GM21360 (cell line): Measurements from ENCODE around the gene RALGAPA1.
"Not testable (repeated sequence)": the region's sequence is repeated elsewhere in the genome, so short reads cannot be mapped to it uniquely, and the experiment has no call there.

Experiments
- ATAC-seq: cut with Tn5 transposase; IDR thresholded peaks from one replicate; pipeline ENCODE4 v1.9.1; 2021; ENCODE audit warnings: mild to moderate bottlenecking, moderate library complexity; ENCODE audit not compliant: unreplicated experiment

Gene RALGAPA1

DNA sequence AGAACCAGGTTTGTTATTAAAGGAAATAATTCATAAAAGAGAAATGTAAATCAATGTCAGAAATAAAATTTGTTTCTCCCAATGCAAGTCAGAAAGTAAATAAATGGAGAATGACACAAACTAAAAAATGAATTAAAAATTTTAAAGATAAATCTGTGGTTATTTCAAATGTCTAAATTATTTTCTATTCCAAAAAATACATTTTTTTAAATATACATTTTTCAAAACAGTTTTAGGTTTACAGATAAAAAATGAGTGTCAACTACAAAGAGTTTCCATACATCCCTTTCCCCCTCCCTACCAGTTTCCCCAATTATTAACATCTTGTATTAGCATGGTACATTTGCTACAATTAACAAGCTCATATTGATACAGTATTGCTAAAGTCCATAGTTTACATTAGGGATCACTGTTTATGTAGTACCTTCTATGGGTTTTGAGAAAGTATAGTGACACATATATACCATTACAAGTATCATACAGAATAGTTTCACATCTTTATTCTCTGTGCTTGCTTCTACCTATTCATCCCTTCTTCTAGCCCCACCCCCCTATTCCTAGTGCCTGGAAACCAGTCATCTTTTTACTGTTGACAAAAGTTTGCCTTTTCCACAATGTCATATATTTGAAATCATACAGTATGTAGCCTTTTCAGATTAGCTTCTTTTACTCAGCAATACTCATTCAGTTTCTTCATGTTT is 104.2 kb downstream of the RALGAPA1 start:
- ATAC-seq: no peak

- no peak for ATAC-seq
Observed at GRCh38 chr14:35701531-35701930, 107.6 kb downstream of the RALGAPA1 start.

GRCh38 chr14:35699791-35700444 is 109.2 kb downstream of the RALGAPA1 start:
- no peak for ATAC-seq

DNA sequence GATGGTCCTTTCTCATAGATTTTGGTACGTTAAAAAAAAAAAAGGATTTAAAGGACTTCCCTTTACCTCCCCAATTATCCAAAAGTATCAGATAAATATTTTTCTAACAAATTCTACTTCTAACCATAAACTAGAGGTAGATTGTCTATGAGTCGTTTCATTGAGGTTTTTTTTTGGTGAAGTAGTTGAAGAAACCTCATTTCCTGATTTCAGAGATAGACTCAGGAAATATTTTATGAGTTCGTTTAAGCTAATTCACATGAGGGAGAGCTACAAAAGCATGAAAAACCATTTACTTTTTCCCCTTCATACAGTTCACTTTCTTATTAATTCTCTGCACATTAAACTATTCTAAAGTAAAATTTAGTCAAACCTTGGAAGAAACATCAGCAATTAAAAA is 112.5 kb downstream of the RALGAPA1 start:
- ATAC-seq: no peak

- ATAC-seq: no peak
Observed at GRCh38 chr14:35696119-35696518, 113.0 kb downstream of the RALGAPA1 start.

GRCh38 chr14:35695647-35696046 is 113.4 kb downstream of the RALGAPA1 start:
- ATAC-seq: no peak

DNA sequence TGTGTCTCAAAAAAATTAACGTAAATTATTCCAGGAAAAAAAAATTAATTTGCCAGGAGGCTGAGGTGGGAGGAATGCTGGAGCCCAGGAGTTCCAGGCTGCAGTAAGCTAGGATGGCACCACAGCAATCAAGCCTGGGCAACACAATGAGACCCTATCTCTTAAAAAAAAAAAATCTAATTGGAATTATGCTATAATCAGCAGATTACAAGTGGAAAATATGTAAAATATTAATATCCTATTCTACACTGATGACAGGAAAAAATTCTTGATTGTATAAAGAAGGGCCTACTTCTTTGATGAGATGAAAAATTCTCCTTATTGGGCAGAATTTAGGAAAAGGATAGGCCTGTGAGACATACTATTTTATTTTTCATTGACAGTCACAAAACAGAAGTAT is 114.0 kb downstream of the RALGAPA1 start:
- no peak for ATAC-seq

DNA sequence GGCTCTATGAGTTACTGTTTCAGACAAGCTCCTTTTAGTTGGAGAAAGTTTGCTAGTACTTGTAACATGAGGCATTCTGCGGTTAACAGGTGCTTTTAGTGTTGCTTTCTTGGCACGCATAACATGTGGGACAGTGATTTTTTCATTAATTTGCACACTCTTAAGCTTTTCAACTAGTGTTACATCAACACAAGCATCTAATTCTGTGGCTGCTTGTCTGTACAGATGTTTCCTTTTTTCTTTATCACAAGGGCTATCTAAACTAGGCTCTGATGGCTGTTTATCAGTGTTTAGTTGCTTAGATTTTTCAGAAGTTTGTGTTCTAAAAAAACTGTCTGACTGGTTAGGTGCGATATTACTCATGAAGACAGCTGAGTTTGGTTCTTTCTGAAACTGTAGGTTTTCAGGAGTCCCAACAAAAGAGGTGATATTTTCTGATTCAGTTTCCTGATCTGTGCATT is 120.1 kb downstream of the RALGAPA1 start:
- no peak for ATAC-seq

DNA sequence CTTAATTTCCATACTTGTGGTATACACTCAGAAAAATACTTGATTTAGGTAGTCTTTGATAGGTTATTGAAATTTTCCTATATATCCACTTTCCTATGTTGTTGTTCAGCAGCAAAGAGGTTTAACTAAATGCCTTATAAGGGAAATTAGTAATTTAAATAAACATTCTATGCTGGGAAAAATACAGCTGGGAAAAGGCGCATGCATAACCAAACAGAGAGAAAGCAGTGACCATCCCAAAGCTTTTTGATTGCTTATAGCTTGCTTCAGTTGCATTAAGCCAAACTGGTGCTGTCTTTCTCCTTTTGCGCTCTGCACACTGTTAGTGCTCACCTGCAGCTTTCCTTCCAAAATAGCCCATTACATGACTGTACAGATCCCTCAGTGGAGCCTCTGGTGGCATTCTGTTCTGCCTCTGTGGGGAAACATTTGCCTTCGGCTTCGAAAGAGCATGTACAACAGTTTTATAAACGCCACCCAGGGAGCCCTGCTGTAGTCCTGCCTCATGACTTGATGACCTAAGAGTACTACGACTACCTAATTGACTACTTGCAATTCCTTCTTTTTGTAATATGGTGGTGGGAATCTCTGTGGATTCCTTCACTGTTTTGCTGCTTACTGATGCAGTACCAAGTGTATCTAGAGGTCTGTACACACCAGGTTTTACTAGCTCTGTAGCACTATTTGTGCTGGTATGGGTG is 120.8 kb downstream of the RALGAPA1 start:
- ATAC-seq: no peak

DNA sequence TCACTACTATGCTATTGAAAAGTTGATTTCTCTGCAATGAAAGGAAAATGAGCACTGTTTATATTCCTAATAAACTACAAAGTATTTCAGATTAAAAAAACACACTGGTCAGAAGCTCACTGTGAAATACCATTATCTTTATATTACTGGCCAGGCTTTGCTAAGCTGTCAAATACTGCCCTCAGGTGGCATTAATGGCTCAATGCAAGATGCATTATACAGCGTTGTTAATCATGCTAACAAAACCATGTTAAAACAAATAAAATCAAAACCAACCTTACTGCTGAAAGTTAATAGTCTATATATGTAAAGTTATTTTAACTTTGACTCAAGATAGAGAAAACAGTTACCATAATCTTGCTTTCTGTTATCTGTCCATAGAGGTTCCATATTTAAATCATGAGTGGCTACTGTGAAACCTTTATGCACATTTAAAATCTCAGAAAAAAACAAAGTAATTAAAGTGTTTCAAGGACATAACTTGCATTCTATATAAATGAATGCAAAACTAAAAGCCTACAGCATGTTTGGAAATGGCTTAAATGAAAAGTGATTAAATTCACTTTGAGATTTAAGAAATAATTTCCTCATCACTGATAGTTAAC is 121.7 kb downstream of the RALGAPA1 start:
- ATAC-seq: no peak

DNA sequence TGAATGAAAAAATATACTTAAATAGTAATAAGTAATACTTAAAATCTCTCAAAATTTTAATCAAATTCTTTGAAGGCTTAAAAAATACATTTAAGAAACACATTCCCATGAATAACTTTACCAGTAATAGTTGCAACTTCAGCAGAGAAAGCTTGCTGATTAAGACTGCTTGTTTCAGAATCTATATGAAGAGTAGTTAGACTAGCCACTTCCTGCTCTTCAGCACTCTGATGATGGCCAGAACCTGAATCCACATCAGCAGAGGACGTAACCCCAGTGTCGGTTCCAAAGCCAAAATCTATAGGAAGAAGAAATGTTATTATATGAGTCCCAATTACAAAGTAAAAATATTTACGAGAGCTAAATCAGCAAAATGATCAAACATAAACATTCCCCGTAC is 125.4 kb downstream of the RALGAPA1 start:
- not testable (repeated sequence) for ATAC-seq

GRCh38 chr14:35682802-35683201 is 126.3 kb downstream of the RALGAPA1 start:
- ATAC-seq: no peak

- no peak for ATAC-seq
Observed at GRCh38 chr14:35678403-35679028, 130.6 kb downstream of the RALGAPA1 start.

DNA sequence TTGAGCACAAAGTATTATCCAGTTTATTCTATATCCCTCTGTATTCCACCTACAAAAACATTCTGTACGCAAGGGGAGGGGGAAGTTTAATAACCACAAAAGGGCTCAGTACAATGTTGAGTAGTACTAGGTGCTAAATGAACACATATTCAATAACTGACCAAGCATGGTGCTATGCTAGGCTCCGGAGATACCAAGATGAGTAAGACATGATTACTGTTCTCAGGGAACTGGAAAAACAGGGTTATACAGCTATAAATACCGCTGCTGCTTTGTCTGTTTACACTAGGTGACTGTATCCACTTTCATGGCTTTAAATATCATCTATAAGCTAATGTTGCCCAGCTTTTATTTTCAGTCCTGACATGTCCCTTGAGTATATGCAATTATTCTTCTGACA is 139.3 kb downstream of the RALGAPA1 start:
- ATAC-seq: no peak

DNA sequence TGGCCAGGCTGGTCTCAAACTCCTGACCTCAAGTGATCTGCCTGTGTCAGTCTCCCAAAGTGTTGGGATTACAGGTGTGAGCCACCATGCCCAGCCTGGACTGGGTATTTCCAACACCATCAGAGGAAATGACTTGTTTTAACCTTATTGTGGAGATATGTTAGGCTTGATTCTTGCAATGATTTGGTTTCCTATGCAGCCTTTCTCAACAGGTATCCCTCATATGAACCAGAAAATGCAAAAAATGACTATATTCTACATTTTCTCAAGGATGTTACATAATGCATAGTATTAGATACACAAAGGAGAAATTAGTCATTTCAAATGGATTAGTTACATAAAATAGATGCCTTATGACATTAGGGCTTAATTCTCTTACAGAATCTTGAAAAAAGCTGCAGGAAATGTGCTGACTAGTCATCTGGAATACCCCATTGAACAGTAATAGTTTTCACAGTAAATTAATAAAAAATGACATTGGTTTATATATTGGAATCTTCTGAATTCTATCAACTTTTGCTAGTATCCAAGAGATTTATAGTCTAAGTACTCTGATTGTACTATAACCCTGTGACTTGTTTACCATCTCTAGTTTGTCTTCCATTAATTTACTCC is 142.6 kb downstream of the RALGAPA1 start:
- no peak for ATAC-seq

DNA sequence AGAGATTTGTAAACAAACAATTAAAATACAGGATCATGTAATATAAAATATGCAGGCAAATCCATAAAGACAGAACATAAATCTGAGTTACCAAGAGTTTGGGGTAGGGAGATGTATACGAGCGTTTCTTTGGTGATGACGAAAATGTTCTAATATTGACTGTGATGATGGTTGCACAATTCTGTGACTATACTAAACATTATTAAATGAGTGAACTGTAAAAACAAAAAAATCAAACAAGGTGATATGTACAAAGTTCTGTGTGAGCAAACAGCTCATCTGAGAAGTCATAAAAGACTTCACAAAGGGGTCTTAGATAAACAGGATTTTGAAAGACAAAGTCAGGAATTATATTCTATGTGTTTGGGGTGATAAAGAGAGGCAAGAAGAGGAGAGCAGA is 147.2 kb downstream of the RALGAPA1 start:
- no peak for ATAC-seq

- ATAC-seq: no peak
Observed at GRCh38 chr14:35653045-35653444, 156.1 kb downstream of the RALGAPA1 start.

DNA sequence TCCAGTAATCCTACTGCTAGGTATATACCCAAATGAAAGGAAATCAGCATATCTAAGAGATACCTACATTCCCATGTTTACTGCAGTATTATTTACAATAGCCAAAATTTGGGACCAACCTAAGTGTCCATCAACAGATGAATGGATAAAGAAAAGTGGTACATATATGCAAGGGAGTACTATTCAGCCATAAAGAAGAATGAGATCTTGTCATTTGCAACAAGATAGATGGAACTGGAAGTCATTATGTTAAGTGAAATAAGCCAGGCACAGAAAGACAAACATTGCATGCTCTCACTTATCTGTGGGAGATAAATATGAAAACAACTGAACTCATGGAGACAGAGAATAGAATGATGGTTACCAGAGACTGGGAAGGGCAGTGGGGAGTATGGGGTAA is 165.6 kb downstream of the RALGAPA1 start:
- ATAC-seq: no peak

- ATAC-seq: no peak
Observed at GRCh38 chr14:35637851-35638250, 171.2 kb downstream of the RALGAPA1 start.

DNA sequence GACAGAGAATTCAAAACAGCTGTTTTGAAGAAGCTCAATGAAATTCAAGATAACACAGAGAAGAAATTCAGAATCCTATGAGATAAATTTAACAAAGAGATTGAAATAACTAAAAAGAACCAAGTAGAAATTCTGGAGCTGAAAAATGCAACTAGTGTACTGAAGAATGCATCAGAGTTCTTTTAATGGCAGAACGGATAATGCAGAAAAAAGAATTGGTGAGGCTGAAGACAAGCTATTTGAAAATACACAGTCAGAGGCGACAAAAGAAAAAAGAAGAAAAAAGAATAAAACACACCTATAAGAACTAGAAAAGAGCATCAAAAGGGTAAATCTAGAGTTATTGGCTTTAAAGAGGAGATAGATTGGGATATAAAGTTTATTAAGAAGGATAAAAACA is 171.8 kb downstream of the RALGAPA1 start:
- ATAC-seq: no peak

DNA sequence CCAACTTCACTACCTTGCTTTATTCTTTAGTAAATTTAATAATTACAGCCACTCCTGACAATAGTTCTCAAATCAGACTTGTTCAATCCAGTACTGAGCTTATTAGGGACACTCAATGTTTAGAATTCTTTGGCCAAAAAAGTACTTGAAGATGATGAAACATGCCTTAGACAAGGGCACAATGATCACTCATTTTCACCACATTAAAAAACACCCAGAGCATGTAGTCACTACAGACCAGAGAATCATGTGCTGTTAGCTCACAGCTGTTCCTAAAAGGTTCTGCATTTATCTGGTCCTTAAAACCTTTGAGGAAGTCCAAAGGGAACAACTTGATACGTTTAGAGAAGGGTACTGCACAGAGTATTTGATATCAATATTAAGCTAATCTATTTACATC is 176.4 kb downstream of the RALGAPA1 start:
- ATAC-seq: no peak
